ENCODE measurements around the gene APOA1. TPM values are rescaled to one million over a fixed set of nuclear protein-coding genes. Genes with fewer than 3 reads are reported as not detected.

APOA1 gene
- total and polyA plus RNA-seq, 2 donors (not counting 3 experiments of a cell fraction or from before 2014, with no cell fraction given) = not detected

DNA sequence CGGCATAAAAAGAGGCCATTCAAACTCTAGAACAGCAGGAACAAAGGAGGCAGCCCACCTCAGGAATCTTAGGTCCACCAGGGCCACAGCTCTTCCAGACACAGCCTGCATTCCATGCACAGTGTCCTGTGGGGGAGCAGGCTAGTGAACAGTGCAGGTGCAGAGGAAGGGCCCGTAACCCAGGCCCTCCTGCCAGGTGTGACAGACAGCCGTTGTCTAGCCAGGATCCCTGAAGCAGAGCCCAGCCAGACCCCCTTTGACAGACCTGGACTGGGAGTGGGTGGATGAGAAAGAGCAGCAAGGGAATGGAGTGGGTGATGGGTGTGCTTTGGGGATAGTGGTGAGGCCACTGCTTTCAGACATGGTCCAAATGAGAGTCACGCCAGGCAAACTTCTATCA lies 48.4 kb downstream of the APOA1 start:
- Histone ChIP-seq H3K4me1 (ENCODE audit: control insufficient read depth, extremely low read depth, insufficient read depth, low read length) (peaks cover 13% of the 10 kb centered on the region), H4K20me1 (replicated peaks; ENCODE audit: control insufficient read depth, extremely low read depth, insufficient read depth, low read length) (no peaks in the 10 kb centered on the region), H3K9me3 (replicated peaks; ENCODE audit: control insufficient read depth, insufficient read depth, low read length) (no peaks in the 10 kb centered on the region), H3K27me3 (ENCODE audit: control insufficient read depth in 2 of 2, insufficient read depth in 2 of 2, low read length in 2 of 2) (no peaks in the 10 kb centered on the region), H2AFZ (ENCODE audit: low read depth, low read length) (no peak overlapping the region), H3K9ac (replicated peaks; ENCODE audit: extremely low read depth, insufficient read depth, low read length) (no peak overlapping the region), H3K9me1 (replicated peaks; ENCODE audit: control insufficient read depth, extremely low read depth, insufficient read depth, low read length) (no peaks in the 10 kb centered on the region), H3K79me2 (ENCODE audit: control insufficient read depth, insufficient read depth, low read length) (peaks cover 15% of the 10 kb centered on the region), H3K4me2 (ENCODE audit: insufficient read depth, low read length) (no peak overlapping the region), H3K27ac (ENCODE audit: insufficient read depth, low read depth, low read length) (no peak overlapping the region), H3K36me3 (ENCODE audit: control insufficient read depth in 2 of 2, extremely low read depth in 1 of 2, insufficient read depth in 2 of 2, low read length in 2 of 2) (peaks cover 13 to 16% of the 10 kb centered on the region in 2 experiments), H3K4me3 (replicated peaks in 1 of 3; ENCODE audit: insufficient read depth in 1 of 3, low read depth in 1 of 3, low read length in 3 of 3) (no peak overlapping the region)
- dilution Hi-C loops (cut with MboI; ENCODE audit: extremely low pct_ligation_motif_present, low sequenced_read_pairs) (no loop called here), intact Hi-C loops (cut with micrococcal nuclease) (loop anchor here (1.0 to 5.0 kb wide), 2 partner anchors 17 to 538 kb away; partner anchors contain the start of genes BUD13 and CEP164)
- no peak for TF ChIP-seq JUN (IDR thresholded peaks at IDR 0.05; ENCODE audit: borderline replicate concordance, insufficient read depth, insufficient read length, low read depth)
- TF ChIP-seq POLR2A (IDR thresholded peaks at IDR 0.05; ENCODE audit: low read depth, low read length) = no peak
- TF ChIP-seq, protein P1, sequence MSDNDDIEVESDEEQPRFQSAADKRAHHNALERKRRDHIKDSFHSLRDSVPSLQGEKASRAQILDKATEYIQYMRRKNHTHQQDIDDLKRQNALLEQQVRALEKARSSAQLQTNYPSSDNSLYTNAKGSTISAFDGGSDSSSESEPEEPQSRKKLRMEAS (IDR thresholded peaks at IDR 0.05; ENCODE audit: insufficient read depth, insufficient read length) = no peak
- no peak for TF ChIP-seq POLR2AphosphoS5 (IDR thresholded peaks at IDR 0.05; ENCODE audit: insufficient read depth, low read depth, low read length)
- no peak for TF ChIP-seq FOS (IDR thresholded peaks at IDR 0.05; ENCODE audit: borderline replicate concordance, insufficient read depth, low read length)
- no peak for TF ChIP-seq MYC (IDR thresholded peaks at IDR 0.05; ENCODE audit: low read depth, low read length)
- no peak for TF ChIP-seq EZH2 (IDR thresholded peaks at IDR 0.05; ENCODE audit: borderline replicate concordance, low read depth, low read length, severe bottlenecking)
- TF ChIP-seq GATA2 (IDR thresholded peaks at IDR 0.05; ENCODE audit: insufficient read depth, insufficient read length, low read depth, low read length) = no peak
- TF ChIP-seq, protein P2, sequence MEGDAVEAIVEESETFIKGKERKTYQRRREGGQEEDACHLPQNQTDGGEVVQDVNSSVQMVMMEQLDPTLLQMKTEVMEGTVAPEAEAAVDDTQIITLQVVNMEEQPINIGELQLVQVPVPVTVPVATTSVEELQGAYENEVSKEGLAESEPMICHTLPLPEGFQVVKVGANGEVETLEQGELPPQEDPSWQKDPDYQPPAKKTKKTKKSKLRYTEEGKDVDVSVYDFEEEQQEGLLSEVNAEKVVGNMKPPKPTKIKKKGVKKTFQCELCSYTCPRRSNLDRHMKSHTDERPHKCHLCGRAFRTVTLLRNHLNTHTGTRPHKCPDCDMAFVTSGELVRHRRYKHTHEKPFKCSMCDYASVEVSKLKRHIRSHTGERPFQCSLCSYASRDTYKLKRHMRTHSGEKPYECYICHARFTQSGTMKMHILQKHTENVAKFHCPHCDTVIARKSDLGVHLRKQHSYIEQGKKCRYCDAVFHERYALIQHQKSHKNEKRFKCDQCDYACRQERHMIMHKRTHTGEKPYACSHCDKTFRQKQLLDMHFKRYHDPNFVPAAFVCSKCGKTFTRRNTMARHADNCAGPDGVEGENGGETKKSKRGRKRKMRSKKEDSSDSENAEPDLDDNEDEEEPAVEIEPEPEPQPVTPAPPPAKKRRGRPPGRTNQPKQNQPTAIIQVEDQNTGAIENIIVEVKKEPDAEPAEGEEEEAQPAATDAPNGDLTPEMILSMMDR (IDR thresholded peaks at IDR 0.05; ENCODE audit: extremely low read depth in 1 of 2, insufficient read depth in 1 of 2, low read depth in 1 of 2, low read length in 2 of 2) = no peak
- FAIRE-seq (no peak), DNase-seq (ENCODE audit: low read depth, low spot score) (no peak)
- CTCF ChIA-PET = interaction anchor here (1.0 to 6.2 kb wide), 6 partner anchors 47 to 439 kb away, joined by 3 to 272 read pairs (median 45); partner anchors contain the start of genes APOA1 and PAFAH1B2
- BruUV-seq (replicated peaks) = no TSS peak
- POLR2A ChIA-PET = no interaction called here

Data from endothelial cell of umbilical vein (primary cell).